GM18951 (cell line): Measurements from ENCODE around the gene SIPA1L2.

ENCODE experiments used
- POLR2A ChIP-seq: IDR thresholded peaks from 4 replicates; pipeline ENCODE4 v1.6.1; 2011; ENCODE audit warnings: mild to moderate bottlenecking; ENCODE audit not compliant: insufficient read length, insufficient read depth; ENCODE audit errors: extremely low read depth
- in situ Hi-C: fragments of 300-500 bp; cut with MboI; formaldehyde crosslinking; loops from one replicate; pipeline ENCODE4 v1.12.0; 2022; ENCODE audit warnings: low sequenced_read_pairs, mixed read lengths, inconsistent platforms; ENCODE audit not compliant: unreplicated experiment

Gene SIPA1L2

GRCh38 chr1:232635279-232635678, 5.3 kb upstream of the SIPA1L2 start:
- no peak for TF ChIP-seq POLR2A
- in situ Hi-C loops: loop anchor here (10.0 kb wide), 1 partner anchor 600 kb away; no protein-coding TSS in a partner anchor

DNA sequence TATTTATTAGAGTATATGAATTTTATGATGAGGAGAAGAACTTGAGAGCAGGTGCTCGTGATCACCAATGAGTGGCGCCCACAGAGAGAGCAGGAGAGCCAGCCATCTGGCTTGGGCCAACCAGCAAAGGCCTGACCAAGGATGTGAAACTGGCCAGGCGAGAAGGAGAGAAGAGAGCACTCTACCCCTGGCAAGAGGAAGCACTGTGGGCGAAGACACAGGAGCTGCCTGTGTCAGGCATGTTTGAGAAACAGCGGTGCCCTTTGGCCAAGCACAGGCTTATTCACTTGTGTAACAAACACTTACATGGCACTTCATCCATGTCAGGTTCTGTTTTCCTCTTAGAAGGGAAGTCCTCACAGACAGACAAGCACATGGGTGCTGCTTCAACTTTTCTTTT, 4.2 kb upstream of the SIPA1L2 start:
- in situ Hi-C loops: loop anchor here (10.0 kb wide), 1 partner anchor 601 kb away; no protein-coding TSS in a partner anchor

GRCh38 chr1:232630894-232631195, 912 bp upstream of the SIPA1L2 start:
- in situ Hi-C loops: loop anchor here (10.0 kb wide), 1 partner anchor 604 kb away; no protein-coding TSS in a partner anchor
- no peak for TF ChIP-seq POLR2A

More for the DNA sequence above, 4.2 kb upstream of the SIPA1L2 start:
- no peak for TF ChIP-seq POLR2A

DNA sequence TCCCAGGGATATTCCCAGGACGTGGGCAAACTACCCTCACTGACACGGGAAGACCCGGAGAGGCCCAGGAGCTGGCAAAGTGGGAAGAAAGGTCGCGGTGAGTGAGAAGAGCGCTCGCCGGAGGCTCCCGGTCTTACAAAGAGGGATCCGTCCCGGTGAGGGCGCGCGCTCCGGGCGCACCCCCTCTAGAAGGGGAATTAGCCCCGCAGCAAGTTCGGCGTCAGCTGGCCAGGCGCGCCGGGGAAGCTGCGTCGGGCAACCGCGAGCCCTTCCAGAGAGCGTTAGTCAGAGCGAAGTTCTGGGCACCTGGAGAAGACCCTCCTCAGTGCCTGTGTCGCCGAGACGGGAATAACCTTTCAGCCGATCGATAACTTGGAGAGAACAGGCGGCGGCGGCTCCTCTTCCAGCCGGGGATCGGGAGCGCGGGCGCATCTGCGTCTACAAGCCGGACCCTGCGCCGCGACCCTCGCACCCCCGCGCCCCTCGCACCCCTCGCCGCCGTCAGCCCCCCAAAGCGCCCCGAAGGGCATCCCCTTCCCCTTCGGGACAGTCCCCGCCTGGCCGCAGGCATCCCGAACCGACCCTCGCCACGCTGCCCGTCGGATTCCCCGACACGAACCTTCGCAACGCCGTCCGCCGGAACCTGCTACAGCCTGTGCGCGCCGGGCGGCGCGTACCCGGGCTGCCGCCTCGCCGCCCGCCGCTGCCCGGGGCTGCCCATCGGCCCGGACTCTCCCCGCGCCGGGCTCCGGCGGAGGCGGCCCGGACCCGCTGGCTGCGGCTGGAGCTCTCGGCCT, 485 bp downstream of the SIPA1L2 start:
- no peak for TF ChIP-seq POLR2A

DNA sequence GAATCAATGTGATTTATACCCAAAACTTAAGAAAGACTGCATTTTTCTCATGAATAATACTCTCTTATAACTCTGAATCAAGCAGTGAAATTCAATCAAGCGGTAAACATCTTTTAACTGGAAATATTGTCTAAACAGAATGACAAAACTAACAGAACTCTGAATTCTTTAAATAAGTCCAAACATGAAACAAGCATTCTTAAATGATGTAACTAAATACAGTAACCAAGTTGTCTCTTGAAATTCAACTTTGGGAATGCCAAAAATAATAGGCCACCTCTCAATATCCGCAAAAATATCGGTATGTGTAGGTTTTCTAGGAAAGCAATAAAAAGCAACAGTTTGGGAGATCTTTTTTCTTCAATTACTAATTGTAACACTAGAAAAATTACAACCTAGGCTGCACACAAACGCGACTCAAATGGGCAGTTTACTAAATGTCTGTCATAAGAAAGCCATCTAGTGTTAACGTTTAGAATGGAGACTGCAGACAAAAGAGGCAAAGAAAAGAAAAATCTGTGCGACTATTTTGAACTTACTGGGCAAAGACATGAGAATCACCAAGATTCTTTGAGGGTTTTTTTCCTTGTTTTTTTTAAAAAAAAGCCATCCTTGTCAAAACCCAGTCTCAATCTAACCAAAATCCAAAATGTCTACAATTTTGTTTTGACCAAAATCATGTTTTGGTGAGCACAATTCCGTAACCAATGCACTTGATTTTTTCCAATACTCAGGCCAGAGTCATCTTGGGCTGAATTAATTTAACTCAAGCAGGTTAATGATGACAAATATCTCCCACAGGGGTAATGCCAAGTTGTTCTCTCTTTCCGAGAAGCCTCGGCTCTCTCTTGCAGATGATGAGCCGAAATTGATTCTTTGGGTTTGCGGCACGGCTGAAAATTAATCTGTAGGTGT, 1.3 kb downstream of the SIPA1L2 start:
- no peak for TF ChIP-seq POLR2A
- in situ Hi-C loops: no loop called here

More for the DNA sequence above, 485 bp downstream of the SIPA1L2 start:
- in situ Hi-C loops: loop anchor here (10.0 kb wide), 1 partner anchor 605 kb away; no protein-coding TSS in a partner anchor

DNA sequence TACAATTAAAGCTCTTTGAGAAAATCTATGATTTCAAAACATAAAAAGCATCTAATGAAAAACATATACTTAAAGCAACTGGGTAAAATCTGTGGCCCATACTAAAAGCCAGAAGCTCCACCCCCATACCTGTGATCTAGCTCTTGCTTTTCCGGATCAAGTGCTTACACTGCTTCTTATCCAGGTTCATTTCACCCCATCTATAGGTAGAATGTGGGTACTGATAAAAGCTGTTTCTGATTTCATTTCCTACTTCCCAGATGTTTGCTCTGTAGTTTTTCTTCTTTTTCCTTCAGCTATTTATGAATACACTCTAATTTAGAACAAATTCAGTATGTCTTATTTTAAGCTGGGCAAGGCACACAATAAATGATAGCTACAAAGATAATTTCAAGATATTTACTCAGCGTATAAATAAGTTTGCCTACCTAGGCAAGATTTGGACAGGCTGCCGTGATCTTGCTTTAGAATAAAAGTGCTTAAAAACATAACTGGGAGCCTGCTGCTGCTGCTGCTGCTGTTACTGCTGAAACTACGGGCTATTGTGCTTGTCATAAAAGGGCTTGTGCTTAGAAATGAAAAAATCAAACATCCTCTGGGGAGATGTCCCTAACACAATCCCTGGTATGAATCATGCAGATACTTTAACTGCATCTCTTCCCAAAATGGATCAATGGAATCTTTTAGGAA, 2.1 kb downstream of the SIPA1L2 start:
- in situ Hi-C loops: no loop called here
- TF ChIP-seq POLR2A: no peak

GRCh38 chr1:232627171-232627570, 2.8 kb downstream of the SIPA1L2 start:
- in situ Hi-C loops: no loop called here
- TF ChIP-seq POLR2A: no peak

- in situ Hi-C loops: no loop called here
Observed at GRCh38 chr1:232626452-232626851, 3.5 kb downstream of the SIPA1L2 start.

GRCh38 chr1:232625319-232625868, 4.5 kb downstream of the SIPA1L2 start:
- in situ Hi-C loops: no loop called here
- TF ChIP-seq POLR2A: no peak

More at GRCh38 chr1:232626452-232626851, 3.5 kb downstream of the SIPA1L2 start:
- TF ChIP-seq POLR2A: no peak

- in situ Hi-C loops: no loop called here
- TF ChIP-seq POLR2A: no peak
Observed at GRCh38 chr1:232624546-232625281, 5.2 kb downstream of the SIPA1L2 start.

DNA sequence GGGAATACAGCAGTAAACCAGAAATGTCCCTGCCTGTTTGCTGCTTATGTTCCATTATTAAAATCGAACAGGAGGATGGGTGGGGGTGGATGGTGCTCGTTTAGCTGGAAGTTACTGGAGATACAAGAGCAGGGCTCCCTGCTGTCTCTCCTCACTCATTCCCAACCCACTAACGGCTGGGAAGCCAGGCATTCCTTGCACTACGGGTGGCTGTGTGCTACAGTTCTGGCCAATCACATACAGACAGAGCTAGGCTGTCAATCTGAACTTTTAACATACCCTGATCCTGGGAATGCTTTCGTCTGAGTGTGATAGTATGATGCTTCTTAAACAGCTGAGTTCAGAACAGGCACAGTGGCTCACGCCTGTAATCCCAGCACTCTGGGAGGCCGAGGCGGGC, 7.0 kb downstream of the SIPA1L2 start:
- in situ Hi-C loops: no loop called here
- no peak for TF ChIP-seq POLR2A

GRCh38 chr1:232622378-232622777, 7.6 kb downstream of the SIPA1L2 start:
- in situ Hi-C loops: no loop called here
- no peak for TF ChIP-seq POLR2A
